Karpas-422 (cell line): ENCODE data around the gene GTF2A2. TPM values are rescaled to one million over a fixed set of nuclear protein-coding genes. Genes with fewer than 3 reads are reported as not detected.

Experiments
- DNase-seq: peaks from one replicate; pipeline ENCODE4 v3.0.0-alpha.2; 2015
- H2AFZ ChIP-seq: fragments of 200-600 bp; sonication (generic); 2 replicates; pipeline ENCODE4 v1.6.1; 2014; ENCODE audit warnings: antibody characterized with exemption, low read length, mixed read lengths
- H3K27ac ChIP-seq: fragments of 200-600 bp; sonication (generic); 2 replicates; pipeline ENCODE4 v1.5.1; 2014; ENCODE audit warnings: mild to moderate bottlenecking, low read length, moderate library complexity
- H3K27me3 ChIP-seq: fragments of 200-600 bp; sonication (generic); 2 replicates; pipeline ENCODE4 v1.6.1; 2014; ENCODE audit warnings: low read length, mixed read lengths
- H3K36me3 ChIP-seq: fragments of 200-600 bp; sonication (generic); 2 replicates; pipeline ENCODE4 v1.6.1; 2014; ENCODE audit warnings: low read length, mixed read lengths; ENCODE audit not compliant: insufficient read depth
- H3K4me1 ChIP-seq: fragments of 200-600 bp; sonication (generic); 2 replicates; pipeline ENCODE4 v1.6.1; 2014; ENCODE audit warnings: mild to moderate bottlenecking, low read length, mixed read lengths
- H3K4me2 ChIP-seq: fragments of 200-600 bp; sonication (generic); 2 replicates; pipeline ENCODE4 v1.6.1; 2014; ENCODE audit warnings: low read length, low read depth, mild to moderate bottlenecking; ENCODE audit not compliant: poor library complexity, severe bottlenecking
- H3K4me3 ChIP-seq: fragments of 200-600 bp; sonication (generic); 2 replicates; pipeline ENCODE4 v1.5.1; 2014; ENCODE audit warnings: mild to moderate bottlenecking, antibody characterized with exemption, low read length, mixed read lengths
- H3K79me2 ChIP-seq: fragments of 200-600 bp; sonication (generic); 2 replicates; pipeline ENCODE4 v1.6.1; 2014; ENCODE audit warnings: mild to moderate bottlenecking, low read length, mixed read lengths
- H3K9ac ChIP-seq: fragments of 200-600 bp; sonication (generic); 2 replicates; pipeline ENCODE4 v1.6.0; 2014; ENCODE audit warnings: low read length
- H3K9me2 ChIP-seq: fragments of 200-600 bp; sonication (generic), shearing (Covaris generic); replicated peaks from 2 replicates; pipeline ENCODE4 v1.6.0; 2014; ENCODE audit warnings: mild to moderate bottlenecking, low read length, moderate library complexity; ENCODE audit not compliant: insufficient read depth
- H3K9me3 ChIP-seq: fragments of 300-700, 200-600 bp; sonication (generic); 2 replicates; pipeline ENCODE4 v1.6.1; 2014; ENCODE audit warnings: low read length, mixed read lengths
- H4K20me1 ChIP-seq: fragments of 200-600 bp; sonication (generic); 2 replicates; pipeline ENCODE4 v1.6.1; 2014; ENCODE audit warnings: mild to moderate bottlenecking, antibody characterized with exemption, low read length, low read depth; ENCODE audit not compliant: insufficient read depth
- total RNA-seq: library from RNA; depleted of rRNA; stranded (reverse); fragments of >200 nt; shearing (Covaris generic); gene quantifications from 2 replicates; pipeline ENCODE4 v1.2.3, GENCODE V29; 2014; ENCODE audit warnings: low replicate concordance

Gene GTF2A2
- total RNA-seq, 1 experiment from 2014 or later = 140 TPM

GRCh38 chr15:59680870-59681269, 23.6 kb upstream of the GTF2A2 start:
- no peaks in the 10 kb centered on the region for H3K9me3 ChIP-seq
- no peak overlapping the region for H3K9ac ChIP-seq
- no peak overlapping the region for H2AFZ ChIP-seq
- H3K4me3 ChIP-seq = no peak overlapping the region
- peaks cover 3% of the 10 kb centered on the region; the same call in 1 of the 2 replicates for H4K20me1 ChIP-seq
- no peak overlapping the region for H3K27ac ChIP-seq
- no peak for DNase-seq
- no peaks in the 10 kb centered on the region for H3K9me2 ChIP-seq
- H3K79me2 ChIP-seq = peaks cover 69% of the 10 kb centered on the region
- H3K36me3 ChIP-seq = peaks cover 67% of the 10 kb centered on the region
- H3K4me1 ChIP-seq = peaks cover 2% of the 10 kb centered on the region
- H3K4me2 ChIP-seq = no peak overlapping the region
- no peaks in the 10 kb centered on the region for H3K27me3 ChIP-seq

DNA sequence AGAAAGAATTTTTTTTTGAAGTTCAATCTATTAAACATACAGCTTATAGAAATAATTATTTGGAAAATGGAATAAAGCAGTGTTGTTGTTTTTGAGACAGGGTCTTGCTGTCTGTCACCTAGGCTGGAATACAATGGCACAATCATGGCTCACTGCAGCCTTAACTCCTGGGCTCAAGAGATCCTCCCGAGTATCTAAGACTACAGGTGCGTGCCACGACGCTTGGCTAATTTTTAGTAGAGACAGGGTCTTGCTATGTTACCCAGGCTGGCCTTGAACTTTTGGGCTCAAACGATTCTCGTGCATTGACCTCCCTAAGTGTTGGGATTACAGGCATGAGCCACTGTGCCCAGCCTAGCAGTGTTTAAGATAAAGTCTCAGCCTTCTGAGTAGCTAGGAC, 23.0 kb upstream of the GTF2A2 start:
- peaks cover 66% of the 10 kb centered on the region for H3K36me3 ChIP-seq
- DNase-seq = no peak
- H3K4me1 ChIP-seq = no peaks in the 10 kb centered on the region
- H2AFZ ChIP-seq = no peak overlapping the region
- H3K4me3 ChIP-seq = no peak overlapping the region
- H3K27me3 ChIP-seq = no peaks in the 10 kb centered on the region
- H3K9me3 ChIP-seq = no peaks in the 10 kb centered on the region
- no peak overlapping the region for H3K27ac ChIP-seq
- peaks cover 68% of the 10 kb centered on the region for H3K79me2 ChIP-seq
- H3K9ac ChIP-seq = no peak overlapping the region
- no peak overlapping the region for H3K4me2 ChIP-seq
- no peaks in the 10 kb centered on the region for H3K9me2 ChIP-seq
- H4K20me1 ChIP-seq = no peaks in the 10 kb centered on the region; the same call in 1 of the 2 replicates

- H3K9ac ChIP-seq = no peak overlapping the region
- H3K79me2 ChIP-seq = peaks cover 54% of the 10 kb centered on the region
- H3K4me2 ChIP-seq = no peak overlapping the region
- no peaks in the 10 kb centered on the region for H3K27me3 ChIP-seq
- H3K4me3 ChIP-seq = no peak overlapping the region
- H3K4me1 ChIP-seq = no peaks in the 10 kb centered on the region
- no peaks in the 10 kb centered on the region for H3K9me3 ChIP-seq
- H3K27ac ChIP-seq = no peak overlapping the region
- H2AFZ ChIP-seq = no peak overlapping the region
- peaks cover 68% of the 10 kb centered on the region for H3K36me3 ChIP-seq
- H3K9me2 ChIP-seq = no peaks in the 10 kb centered on the region
- DNase-seq = no peak
- H4K20me1 ChIP-seq = no peaks in the 10 kb centered on the region
Observed at GRCh38 chr15:59678620-59679019, 21.3 kb upstream of the GTF2A2 start.

DNA sequence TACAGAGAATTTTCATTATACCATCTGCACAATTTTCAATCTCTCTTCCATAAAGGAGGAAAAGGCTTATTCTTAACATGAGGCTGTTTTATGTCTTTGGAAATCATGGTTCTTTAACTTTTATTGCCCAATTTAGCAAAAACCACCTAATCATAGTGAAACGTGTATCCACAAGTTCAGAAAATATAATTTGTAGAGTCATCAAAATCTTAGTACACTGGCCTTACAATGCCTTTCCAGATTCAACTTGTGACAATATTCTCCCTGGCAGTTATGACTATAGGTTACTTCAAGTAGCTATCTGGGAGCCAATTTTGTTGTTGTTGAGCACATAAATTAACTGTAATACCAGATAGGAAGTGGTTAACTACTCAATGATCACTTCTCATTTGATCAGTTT, 20.9 kb upstream of the GTF2A2 start:
- Histone ChIP-seq H3K27ac (no peak overlapping the region), H3K9me3 (no peaks in the 10 kb centered on the region), H4K20me1 (no peaks in the 10 kb centered on the region), H3K79me2 (peaks cover 50% of the 10 kb centered on the region), H3K36me3 (peaks cover 67% of the 10 kb centered on the region), H3K4me3 (no peak overlapping the region), H2AFZ (no peak overlapping the region), H3K4me1 (no peaks in the 10 kb centered on the region), H3K9ac (no peak overlapping the region), H3K4me2 (no peak overlapping the region), H3K9me2 (no peaks in the 10 kb centered on the region), H3K27me3 (no peaks in the 10 kb centered on the region)
- no peak for DNase-seq

- peaks cover 69% of the 10 kb centered on the region for H3K36me3 ChIP-seq
- H3K27me3 ChIP-seq = no peaks in the 10 kb centered on the region
- no peak for DNase-seq
- no peaks in the 10 kb centered on the region for H3K9me3 ChIP-seq
- H3K79me2 ChIP-seq = peaks cover 38% of the 10 kb centered on the region
- no peaks in the 10 kb centered on the region for H3K9me2 ChIP-seq
- H4K20me1 ChIP-seq = no peaks in the 10 kb centered on the region
- no peak overlapping the region for H3K4me3 ChIP-seq
- no peak overlapping the region for H3K4me2 ChIP-seq
- no peak overlapping the region for H3K27ac ChIP-seq
- no peaks in the 10 kb centered on the region for H3K4me1 ChIP-seq
- no peak overlapping the region for H2AFZ ChIP-seq
- H3K9ac ChIP-seq = no peak overlapping the region
Observed at GRCh38 chr15:59676565-59676964, 19.2 kb upstream of the GTF2A2 start.

DNA sequence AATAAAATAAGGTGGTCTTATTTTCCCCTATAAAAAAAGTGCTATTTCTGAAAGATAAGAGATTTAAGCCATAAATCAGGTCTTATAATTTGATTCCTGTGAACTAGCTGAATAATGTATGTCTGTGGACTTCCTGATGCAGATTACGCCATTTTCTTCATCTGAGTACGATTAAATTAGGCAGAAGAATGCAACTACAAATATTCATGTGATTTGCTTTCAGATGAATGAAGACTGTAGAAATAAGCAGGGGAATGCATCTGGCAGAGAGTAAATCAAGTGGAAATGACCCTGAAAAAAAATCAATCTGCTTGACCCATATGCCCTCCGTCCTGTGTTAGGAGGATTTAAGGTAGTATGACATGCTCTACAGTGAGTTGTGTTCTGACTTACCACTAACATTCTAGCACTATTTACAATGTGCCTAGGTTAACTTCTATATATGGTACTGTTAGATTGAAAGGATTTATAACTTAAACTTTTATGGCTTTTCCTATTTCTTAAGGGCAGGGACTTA, 17.1 kb upstream of the GTF2A2 start:
- Histone ChIP-seq H4K20me1 (no peaks in the 10 kb centered on the region), H3K36me3 (peaks cover 65% of the 10 kb centered on the region), H3K27me3 (no peaks in the 10 kb centered on the region), H3K9me2 (no peaks in the 10 kb centered on the region), H3K4me2 (no peak overlapping the region), H2AFZ (no peak overlapping the region), H3K9ac (no peak overlapping the region), H3K79me2 (peaks cover 25% of the 10 kb centered on the region), H3K9me3 (no peaks in the 10 kb centered on the region), H3K4me3 (no peak overlapping the region), H3K27ac (no peak overlapping the region), H3K4me1 (no peaks in the 10 kb centered on the region)
- no peak for DNase-seq

DNA sequence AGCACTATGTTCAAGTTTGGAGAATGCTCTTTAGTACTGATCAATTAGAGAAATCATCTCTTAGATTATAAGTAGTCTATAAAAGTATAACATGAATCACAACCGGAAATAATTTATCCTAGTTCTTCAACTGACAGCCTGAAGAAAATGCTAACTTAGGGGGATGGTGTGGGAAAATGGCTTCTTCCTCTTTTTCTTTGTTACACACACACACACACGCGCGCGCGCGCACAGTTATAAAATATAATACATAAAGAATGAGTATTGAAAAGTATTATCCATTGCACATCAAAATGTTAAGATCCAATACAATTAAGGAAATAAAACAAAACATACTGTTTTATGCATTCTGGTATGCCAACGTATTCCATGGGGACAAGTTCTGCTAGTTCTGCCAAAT, 11.2 kb upstream of the GTF2A2 start:
- no peak for DNase-seq
- peaks cover 21% of the 10 kb centered on the region for H3K79me2 ChIP-seq
- no peaks in the 10 kb centered on the region for H4K20me1 ChIP-seq
- H3K27ac ChIP-seq = no peak overlapping the region
- no peak overlapping the region for H3K4me2 ChIP-seq
- H2AFZ ChIP-seq = no peak overlapping the region
- H3K9me2 ChIP-seq = no peaks in the 10 kb centered on the region
- no peaks in the 10 kb centered on the region for H3K4me1 ChIP-seq
- no peaks in the 10 kb centered on the region for H3K9me3 ChIP-seq
- H3K36me3 ChIP-seq = peaks cover 42% of the 10 kb centered on the region
- H3K4me3 ChIP-seq = no peak overlapping the region
- H3K27me3 ChIP-seq = no peaks in the 10 kb centered on the region
- no peak overlapping the region for H3K9ac ChIP-seq

DNA sequence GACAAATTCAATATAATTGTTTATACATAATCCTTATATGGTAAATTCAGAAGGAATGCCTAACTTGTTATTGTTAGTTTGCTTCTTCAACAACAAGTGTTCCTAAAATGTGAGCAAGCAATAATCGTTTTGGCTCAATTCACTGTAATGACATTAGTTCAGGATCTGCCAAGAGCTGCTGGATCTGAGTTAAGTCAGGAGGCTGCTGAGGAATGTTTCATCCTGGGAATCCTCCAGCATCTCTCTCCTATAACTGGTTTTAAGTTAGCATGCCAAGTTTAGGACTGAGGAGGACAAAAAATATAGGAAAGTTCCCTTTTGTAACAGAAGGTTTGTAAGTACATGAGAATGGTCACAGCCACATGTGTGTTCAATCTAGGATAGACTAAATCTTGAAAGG, 4.9 kb upstream of the GTF2A2 start:
- Histone ChIP-seq H3K4me2 (no peak overlapping the region), H3K4me1 (peaks cover 3% of the 10 kb centered on the region), H3K27me3 (no peaks in the 10 kb centered on the region), H2AFZ (no peak overlapping the region), H3K4me3 (no peak overlapping the region), H3K9ac (no peak overlapping the region), H3K79me2 (peaks cover 5% of the 10 kb centered on the region), H4K20me1 (no peaks in the 10 kb centered on the region), H3K27ac (no peak overlapping the region), H3K9me2 (no peaks in the 10 kb centered on the region), H3K36me3 (peaks cover 22% of the 10 kb centered on the region; the same call in 1 of the 2 replicates), H3K9me3 (no peaks in the 10 kb centered on the region)
- DNase-seq = no peak

DNA sequence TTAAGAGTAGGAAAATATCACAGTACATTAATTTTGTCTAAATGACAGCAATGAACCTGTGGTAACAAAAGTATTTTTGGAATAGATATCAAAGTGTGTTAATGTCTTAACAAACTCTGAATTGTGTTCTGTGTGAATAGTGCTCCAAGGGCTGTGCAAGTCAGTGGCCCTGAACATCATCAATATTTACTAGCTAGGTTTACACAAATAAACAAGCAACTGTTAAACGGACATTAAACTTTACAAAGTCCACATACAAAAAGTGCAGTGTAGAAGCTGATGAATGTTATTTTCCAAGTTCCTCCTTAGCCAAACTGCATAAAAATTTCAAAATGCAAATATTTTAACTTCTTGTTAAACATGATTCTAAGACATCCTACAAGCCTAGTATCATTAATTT, 2.1 kb upstream of the GTF2A2 start:
- H3K4me3 ChIP-seq = no peak overlapping the region
- peaks cover 23% of the 10 kb centered on the region; the same call in 1 of the 2 replicates for H3K36me3 ChIP-seq
- peaks cover 29% of the 10 kb centered on the region for H3K79me2 ChIP-seq
- no peak overlapping the region for H3K4me2 ChIP-seq
- H2AFZ ChIP-seq = no peak overlapping the region
- no peaks in the 10 kb centered on the region for H3K27me3 ChIP-seq
- no peaks in the 10 kb centered on the region for H3K9me2 ChIP-seq
- no peak overlapping the region for H3K9ac ChIP-seq
- no peaks in the 10 kb centered on the region for H4K20me1 ChIP-seq
- peaks cover 22% of the 10 kb centered on the region for H3K4me1 ChIP-seq
- no peak overlapping the region for H3K27ac ChIP-seq
- no peak for DNase-seq
- no peaks in the 10 kb centered on the region for H3K9me3 ChIP-seq
